Immature natural killer cell (primary cell): ENCODE results near the gene DMTF1. TPM values are rescaled to one million over a fixed set of nuclear protein-coding genes. Genes with fewer than 3 reads are reported as not detected.
"Not testable (repeated sequence)": the region's sequence is repeated elsewhere in the genome, so short reads cannot be mapped to it uniquely, and the experiment has no call there.

Experiments
- DNase-seq, 3 donors: peaks; one replicate each; pipeline ENCODE4 v3.0.0; 2022; ENCODE audit warnings: mixed read lengths in 1 of 3
- H3K27ac Mint-ChIP-seq, 6 donors: one replicate each; pipeline ENCODE4 v1.8.0; 2020; ENCODE audit warnings: mixed read lengths in 6 of 6, mild to moderate bottlenecking in 5 of 6, inconsistent platforms in 4 of 6, moderate library complexity in 3 of 6
- H3K27me3 Mint-ChIP-seq, 3 donors: one replicate each; pipeline ENCODE4 v1.8.0; 2020 to 2021; ENCODE audit warnings: low read depth in 3 of 3, mild to moderate bottlenecking in 3 of 3, mixed read lengths in 3 of 3, moderate library complexity in 3 of 3, inconsistent platforms in 1 of 3
- H3K36me3 Mint-ChIP-seq, 3 donors: one replicate each; pipeline ENCODE4 v1.8.0; 2020; ENCODE audit warnings: mixed read lengths in 3 of 3, inconsistent platforms in 2 of 3, mild to moderate bottlenecking in 2 of 3
- H3K4me1 Mint-ChIP-seq, 2 donors: one replicate each; pipeline ENCODE4 v1.8.0; 2020; ENCODE audit warnings: inconsistent platforms in 2 of 2, mild to moderate bottlenecking in 2 of 2, mixed read lengths in 2 of 2, moderate library complexity in 1 of 2
- H3K4me3 Mint-ChIP-seq, 5 donors: one replicate each; pipeline ENCODE4 v1.8.0; 2020; ENCODE audit warnings: mild to moderate bottlenecking in 5 of 5, mixed read lengths in 5 of 5, inconsistent platforms in 3 of 5, moderate library complexity in 3 of 5
- H3K9me3 Mint-ChIP-seq, 6 donors: one replicate each; pipeline ENCODE4 v1.8.0; 2020; ENCODE audit warnings: mild to moderate bottlenecking in 6 of 6, mixed read lengths in 6 of 6, inconsistent platforms in 4 of 6, moderate library complexity in 3 of 6
- polyA plus RNA-seq, 3 donors: library from polyadenylated mRNA; unstranded; fragments of 300-500 nt; fragmentation: Illumina TruSeq; gene quantifications; one replicate each; pipeline ENCODE4 v1.2.3, GENCODE V29; 2021

The DMTF1 gene
- polyA plus RNA-seq, 3 donors from 2014 or later, result 2.8 to 21.7 (median 11.7) TPM

DNA sequence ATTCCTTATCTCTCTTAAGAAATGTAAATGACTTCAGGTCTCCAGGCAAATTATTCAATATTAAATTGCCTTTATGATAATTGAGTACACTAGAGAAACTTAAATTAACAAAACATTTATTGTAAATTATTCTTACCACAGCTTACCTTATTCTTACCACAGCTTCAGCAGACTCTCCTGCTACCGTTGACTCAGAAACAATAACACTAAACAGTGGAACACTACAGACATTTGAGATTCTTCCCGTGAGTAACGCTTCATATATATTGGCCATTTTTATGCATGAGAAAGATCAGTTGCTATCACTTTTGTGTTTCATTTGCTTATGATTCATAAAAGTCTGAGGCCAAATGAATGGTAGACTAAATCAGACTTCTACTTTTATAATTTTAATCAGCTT, 38.5 kb downstream of the DMTF1 start:
- Mint-ChIP-seq H3K4me3 (no peak overlapping the region), H3K27ac (peak overlapping the region in 3 of 6 donors; percentile 13 to 75 (median 42)), H3K4me1 (peaks cover 4 to 22% of the 10 kb centered on the region in 2 donors), H3K27me3 (peaks cover 0 to 2% (median 0%) of the 10 kb centered on the region in 3 donors), H3K9me3 (no peaks in the 10 kb centered on the region), H3K36me3 (peaks cover 10 to 53% (median 26%) of the 10 kb centered on the region in 3 donors)
- DNase-seq, result no peak

DNA sequence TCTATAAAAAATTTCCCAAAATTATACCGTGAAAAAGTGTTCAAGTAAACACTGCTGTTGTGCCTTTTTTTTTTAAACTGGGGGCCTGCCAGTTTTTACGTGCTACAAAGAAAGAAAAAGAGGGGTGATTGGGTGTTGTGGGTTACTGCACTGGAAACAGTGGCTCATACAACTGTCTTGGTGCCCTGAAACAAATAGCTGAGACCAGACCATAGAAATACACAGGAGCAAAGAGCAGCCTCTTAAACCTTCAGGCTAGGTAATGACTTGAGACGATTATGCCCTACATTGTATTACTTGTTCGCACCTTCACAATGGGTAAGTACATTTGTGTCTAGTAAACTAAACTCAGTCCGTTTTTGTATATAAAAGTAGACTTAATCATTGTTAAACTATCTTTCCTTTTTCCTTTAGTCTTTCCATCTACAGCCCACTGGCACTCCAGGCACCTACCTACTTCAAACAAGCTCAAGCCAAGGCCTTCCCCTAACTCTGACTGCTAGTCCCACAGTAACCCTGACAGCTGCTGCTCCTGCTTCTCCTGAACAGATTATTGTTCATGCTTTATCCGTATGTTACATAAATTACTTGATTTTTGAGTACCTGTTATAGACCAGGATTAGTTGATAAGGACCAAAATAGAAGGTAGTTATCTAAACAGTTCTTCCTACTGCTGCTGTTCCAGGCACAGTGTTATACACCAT, 40.7 kb downstream of the DMTF1 start:
- Mint-ChIP-seq H3K4me3 (no peak overlapping the region), H3K27ac (peak overlapping the region in 4 of 6 donors; percentile 29 to 59 (median 42)), H3K27me3 (peaks cover 0 to 2% (median 0%) of the 10 kb centered on the region in 3 donors), H3K9me3 (no peaks in the 10 kb centered on the region), H3K4me1 (peaks cover 3 to 34% of the 10 kb centered on the region in 2 donors), H3K36me3 (peaks cover 16 to 58% (median 33%) of the 10 kb centered on the region in 3 donors)
- no peak for DNase-seq

DNA sequence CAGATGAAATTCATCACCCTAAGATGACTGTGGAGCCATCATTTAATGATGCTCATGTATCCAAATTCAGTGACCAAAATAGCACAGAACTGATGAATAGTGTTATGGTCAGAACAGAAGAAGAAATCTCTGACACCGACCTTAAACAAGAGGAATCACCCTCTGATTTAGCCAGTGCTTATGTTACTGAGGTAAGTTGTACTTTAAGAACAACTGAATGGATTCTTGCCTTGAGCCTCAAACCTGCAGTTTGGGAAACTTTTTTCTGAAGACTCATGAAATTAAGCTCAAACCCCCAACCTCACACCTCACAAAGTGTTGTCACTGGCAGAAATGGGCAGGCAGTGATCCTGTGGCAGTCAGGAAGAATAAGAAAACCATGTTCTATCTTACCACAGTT, 41.7 kb downstream of the DMTF1 start:
- no peak for DNase-seq
- peaks cover 0 to 2% (median 0%) of the 10 kb centered on the region in 3 donors for H3K27me3 Mint-ChIP-seq
- H3K4me1 Mint-ChIP-seq, result peaks cover 0 to 40% of the 10 kb centered on the region in 2 donors
- peak overlapping the region in 4 of 6 donors; percentile 25 to 46 (median 36) for H3K27ac Mint-ChIP-seq
- H3K9me3 Mint-ChIP-seq, result no peaks in the 10 kb centered on the region
- no peak overlapping the region for H3K4me3 Mint-ChIP-seq
- peaks cover 17 to 51% (median 26%) of the 10 kb centered on the region in 3 donors for H3K36me3 Mint-ChIP-seq

DNA sequence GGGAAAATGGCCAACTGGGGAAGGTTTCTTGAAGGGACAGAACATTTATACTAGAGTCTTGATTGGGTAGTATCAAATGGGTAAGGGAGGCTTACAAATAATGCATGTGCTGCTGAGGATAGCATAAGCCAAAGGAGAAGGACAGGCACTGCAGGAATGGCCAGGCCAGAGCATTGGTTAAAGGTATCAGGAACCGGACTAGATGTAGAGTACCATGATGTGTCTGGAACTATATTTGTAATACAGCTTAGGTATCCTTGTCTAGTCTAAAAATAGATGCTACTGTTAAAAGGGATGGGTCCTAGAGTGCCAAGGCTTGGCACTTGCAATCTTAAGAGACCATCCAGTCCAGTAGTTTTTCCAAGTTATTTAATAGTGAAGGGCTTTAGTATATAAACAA, 47.0 kb downstream of the DMTF1 start:
- Mint-ChIP-seq H3K27ac (peak overlapping the region in 4 of 6 donors; percentile 35 to 77 (median 74)), H3K27me3 (peaks cover 0 to 3% (median 2%) of the 10 kb centered on the region in 3 donors), H3K9me3 (peaks cover 0 to 1% (median 0%) of the 10 kb centered on the region in 6 donors), H3K4me1 (peaks cover 22 to 75% of the 10 kb centered on the region in 2 donors), H3K36me3 (peaks cover 10 to 40% (median 30%) of the 10 kb centered on the region in 3 donors), H3K4me3 (no peak overlapping the region)
- no peak for DNase-seq

DNA sequence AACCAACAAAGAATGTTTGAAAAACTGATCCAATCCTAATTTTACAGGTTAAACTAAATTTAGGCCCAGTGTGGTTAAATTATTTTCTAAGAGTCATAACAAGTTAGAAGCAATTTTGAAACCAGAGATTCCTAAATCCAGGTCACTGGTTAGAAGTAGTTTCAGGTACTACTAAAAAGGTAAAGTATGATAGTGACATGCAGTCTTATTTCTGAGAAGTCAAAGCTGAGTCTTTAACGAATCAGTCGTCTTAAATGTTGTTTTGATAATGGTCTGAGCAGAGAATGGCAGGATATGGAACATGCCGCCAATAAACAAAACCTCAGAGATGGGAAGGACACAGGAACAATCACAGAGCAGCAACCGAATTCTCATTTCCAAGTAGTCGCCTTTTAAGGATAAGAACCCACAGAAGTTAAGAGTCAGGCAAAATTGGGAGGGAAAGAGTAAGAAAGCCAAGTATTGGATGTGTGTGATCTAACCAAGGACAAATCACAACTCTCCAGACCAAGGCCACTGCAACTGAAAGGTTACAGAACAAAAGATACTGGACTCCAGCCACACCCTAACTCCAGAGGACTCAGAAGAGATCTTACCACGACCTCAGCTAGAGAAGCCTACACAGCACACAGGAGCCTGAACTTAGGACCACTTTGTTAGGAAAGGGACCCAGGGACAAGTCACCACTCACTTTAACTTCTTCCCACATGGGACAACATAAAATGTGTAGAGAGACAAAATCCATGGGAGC, 47.6 kb downstream of the DMTF1 start:
- H3K27me3 Mint-ChIP-seq, result peaks cover 0 to 3% (median 2%) of the 10 kb centered on the region in 3 donors
- H3K9me3 Mint-ChIP-seq, result peaks cover 0 to 1% (median 0%) of the 10 kb centered on the region in 6 donors
- peak overlapping the region in 5 of 6 donors; percentile 22 to 84 (median 77) for H3K27ac Mint-ChIP-seq
- H3K4me3 Mint-ChIP-seq, result no peak overlapping the region
- no peak for DNase-seq
- peaks cover 10 to 36% (median 32%) of the 10 kb centered on the region in 3 donors for H3K36me3 Mint-ChIP-seq
- H3K4me1 Mint-ChIP-seq, result peaks cover 28 to 80% of the 10 kb centered on the region in 2 donors

DNA sequence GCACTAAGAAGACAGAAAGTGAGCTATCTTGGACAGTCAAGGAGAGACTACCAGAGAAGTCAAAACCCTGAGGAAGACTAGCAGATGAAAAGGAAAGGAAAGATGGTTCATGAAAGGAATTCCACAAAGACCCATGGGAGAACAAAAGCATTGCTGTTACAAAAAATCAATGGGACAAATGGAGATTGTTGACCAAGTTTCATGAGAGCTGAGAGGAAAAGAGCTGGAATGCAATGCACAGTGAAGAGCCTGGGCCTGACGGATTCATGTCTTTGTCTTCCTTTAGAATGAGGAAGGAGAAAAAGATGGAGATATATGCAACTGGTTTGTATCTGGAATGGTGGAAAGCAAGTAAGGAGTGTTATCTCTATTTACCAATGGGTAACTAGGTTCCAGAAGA, 50.0 kb downstream of the DMTF1 start:
- peaks cover 15 to 33% (median 33%) of the 10 kb centered on the region in 3 donors for H3K36me3 Mint-ChIP-seq
- H3K27ac Mint-ChIP-seq, result peak overlapping the region; percentile 2 to 73 (median 40)
- peaks cover 3 to 13% (median 12%) of the 10 kb centered on the region in 6 donors for H3K9me3 Mint-ChIP-seq
- DNase-seq, result no peak
- peaks cover 38 to 91% of the 10 kb centered on the region in 2 donors for H3K4me1 Mint-ChIP-seq
- peaks cover 0 to 3% (median 2%) of the 10 kb centered on the region in 3 donors for H3K27me3 Mint-ChIP-seq
- no peak overlapping the region for H3K4me3 Mint-ChIP-seq

DNA sequence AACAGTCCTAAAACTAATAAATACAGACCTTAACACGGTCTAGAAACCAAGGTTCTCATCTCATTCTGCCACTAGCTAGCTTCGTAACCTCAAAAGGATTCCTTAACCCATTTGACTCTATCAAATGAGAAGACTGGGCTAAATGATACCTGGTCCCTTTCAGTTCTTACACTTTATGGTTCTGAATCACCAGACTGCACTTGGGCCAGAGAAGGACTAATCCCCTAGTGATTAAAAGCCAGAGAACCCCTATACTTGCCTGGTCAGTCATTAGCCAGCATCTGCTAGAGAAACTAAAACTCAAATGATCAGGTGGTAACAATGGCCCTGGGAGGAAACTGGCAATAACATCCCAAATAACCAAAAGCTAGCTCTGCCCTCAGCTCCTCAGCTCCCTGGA, 50.5 kb downstream of the DMTF1 start:
- peaks cover 40 to 91% of the 10 kb centered on the region in 2 donors for H3K4me1 Mint-ChIP-seq
- peaks cover 0 to 3% (median 2%) of the 10 kb centered on the region in 3 donors for H3K27me3 Mint-ChIP-seq
- H3K9me3 Mint-ChIP-seq, result peaks cover 3 to 13% (median 12%) of the 10 kb centered on the region in 6 donors
- H3K27ac Mint-ChIP-seq, result peak overlapping the region in 1 of 6 donors; percentile 52
- no peak for DNase-seq
- no peak overlapping the region for H3K4me3 Mint-ChIP-seq
- peaks cover 15 to 32% (median 30%) of the 10 kb centered on the region in 3 donors for H3K36me3 Mint-ChIP-seq

DNA sequence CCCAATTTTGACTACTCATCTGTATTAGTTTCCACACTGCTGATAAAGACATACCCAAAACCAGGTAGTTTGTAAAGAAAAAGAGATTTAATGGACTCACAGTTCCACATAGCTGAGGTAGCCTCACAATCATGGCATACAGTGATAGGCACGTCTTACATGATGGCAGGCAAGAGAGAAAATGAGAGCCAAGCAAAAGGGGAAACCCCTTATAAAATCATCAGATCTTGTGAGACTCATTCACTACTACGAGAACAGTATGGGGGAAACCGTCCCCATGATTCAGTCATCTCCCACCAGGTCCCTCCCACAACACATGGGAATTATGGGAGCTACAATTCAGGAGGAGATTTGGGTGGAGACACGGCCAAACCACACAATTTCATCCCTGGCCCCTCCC, 51.7 kb downstream of the DMTF1 start:
- not testable (repeated sequence) for H3K27me3 Mint-ChIP-seq, DNase-seq
- peaks cover 48 to 91% of the 10 kb centered on the region in 2 donors for H3K4me1 Mint-ChIP-seq
- peak overlapping the region in 5 of 6 donors; percentile 10 to 54 (median 24) for H3K27ac Mint-ChIP-seq
- peaks cover 3 to 13% (median 12%) of the 10 kb centered on the region in 6 donors for H3K9me3 Mint-ChIP-seq
- H3K36me3 Mint-ChIP-seq, result peaks cover 14 to 29% (median 28%) of the 10 kb centered on the region in 3 donors
- peak overlapping the region in 1 of 5 donors; percentile 26 for H3K4me3 Mint-ChIP-seq

DNA sequence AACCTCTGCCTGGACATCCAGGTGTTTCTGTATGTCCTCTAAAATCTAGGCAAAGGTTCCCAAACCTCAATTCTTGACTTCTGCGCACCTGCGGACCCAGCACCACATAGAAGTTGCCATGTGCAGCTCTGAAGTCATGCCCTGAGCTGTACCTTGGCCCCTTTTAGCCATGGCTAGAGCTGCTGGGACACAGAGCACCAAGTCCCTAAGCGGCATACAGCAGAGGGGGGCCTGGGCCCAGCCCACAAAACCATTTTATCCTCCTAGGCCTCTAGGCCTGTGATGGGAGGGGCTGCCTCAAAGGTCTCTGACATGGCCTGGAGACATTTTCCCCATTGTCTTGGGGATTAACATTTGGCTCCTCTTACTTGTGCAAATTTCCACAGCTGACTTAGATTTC, 52.7 kb downstream of the DMTF1 start:
- no peak for DNase-seq
- Mint-ChIP-seq H3K4me3 (no peak overlapping the region), H3K36me3 (peaks cover 12 to 35% (median 25%) of the 10 kb centered on the region in 3 donors)

DNA sequence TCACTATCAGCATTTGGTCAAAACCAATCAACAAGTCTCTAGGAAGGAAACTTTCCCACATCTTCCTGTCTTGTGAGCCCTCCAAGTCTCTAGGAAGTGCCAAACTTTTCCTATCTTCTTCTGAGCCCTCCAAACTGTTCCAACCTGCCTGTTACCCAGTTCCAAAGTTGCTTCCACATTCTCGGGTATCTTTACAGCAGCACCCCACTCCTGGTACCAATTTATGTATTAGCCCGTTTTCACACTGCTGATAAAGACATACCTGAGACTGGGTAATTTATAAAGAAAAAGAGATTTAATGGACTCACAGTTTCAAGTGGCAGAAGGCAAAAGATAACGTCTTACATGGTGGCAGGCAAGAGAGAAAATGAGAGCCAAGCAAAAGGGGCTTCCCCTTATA, 53.4 kb downstream of the DMTF1 start:
- H3K36me3 Mint-ChIP-seq, result peaks cover 12 to 35% (median 25%) of the 10 kb centered on the region in 3 donors
- H3K4me3 Mint-ChIP-seq, result peak overlapping the region in 1 of 5 donors; percentile 22

More for the DNA sequence above, 52.7 kb downstream of the DMTF1 start:
- H3K27ac Mint-ChIP-seq, result no peak overlapping the region
- H3K9me3 Mint-ChIP-seq, result peaks cover 3 to 13% (median 12%) of the 10 kb centered on the region in 6 donors
- peaks cover 49 to 91% of the 10 kb centered on the region in 2 donors for H3K4me1 Mint-ChIP-seq
- H3K27me3 Mint-ChIP-seq, result peaks cover 0 to 4% (median 3%) of the 10 kb centered on the region in 3 donors

DNA sequence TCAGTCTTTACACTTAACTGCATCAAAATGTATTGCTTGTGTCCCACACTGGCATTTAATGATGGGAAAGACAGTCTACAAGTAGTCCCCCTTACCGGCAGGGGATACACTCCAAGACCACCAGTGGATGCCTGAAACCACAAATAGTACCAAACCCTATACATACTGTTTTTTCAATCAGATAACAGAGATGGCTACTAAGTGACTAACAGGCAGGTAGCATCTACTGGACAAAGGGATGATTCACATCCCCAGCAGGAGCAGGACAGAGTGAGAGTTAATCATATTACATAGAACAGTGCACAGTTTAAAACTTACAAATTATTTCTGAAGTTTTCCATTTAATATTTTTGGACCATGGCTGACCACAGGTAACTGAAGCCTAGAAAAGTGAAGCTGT, 54.1 kb downstream of the DMTF1 start:
- H3K4me1 Mint-ChIP-seq, result peaks cover 56 to 91% of the 10 kb centered on the region in 2 donors
- peak overlapping the region in 1 of 6 donors; percentile 58 for H3K27ac Mint-ChIP-seq
- H3K9me3 Mint-ChIP-seq, result peaks cover 3 to 13% (median 12%) of the 10 kb centered on the region in 6 donors
- peaks cover 0 to 5% (median 4%) of the 10 kb centered on the region in 3 donors for H3K27me3 Mint-ChIP-seq
- H3K36me3 Mint-ChIP-seq, result peaks cover 12 to 35% (median 25%) of the 10 kb centered on the region in 3 donors
- DNase-seq, result no peak
- H3K4me3 Mint-ChIP-seq, result no peak overlapping the region

More for the DNA sequence above, 53.4 kb downstream of the DMTF1 start:
- not testable (repeated sequence) for DNase-seq, H3K27me3 Mint-ChIP-seq
- Mint-ChIP-seq H3K9me3 (peaks cover 3 to 13% (median 12%) of the 10 kb centered on the region in 6 donors), H3K27ac (peak overlapping the region in 3 of 6 donors; percentile 0 to 62 (median 42)), H3K4me1 (peaks cover 54 to 91% of the 10 kb centered on the region in 2 donors)

DNA sequence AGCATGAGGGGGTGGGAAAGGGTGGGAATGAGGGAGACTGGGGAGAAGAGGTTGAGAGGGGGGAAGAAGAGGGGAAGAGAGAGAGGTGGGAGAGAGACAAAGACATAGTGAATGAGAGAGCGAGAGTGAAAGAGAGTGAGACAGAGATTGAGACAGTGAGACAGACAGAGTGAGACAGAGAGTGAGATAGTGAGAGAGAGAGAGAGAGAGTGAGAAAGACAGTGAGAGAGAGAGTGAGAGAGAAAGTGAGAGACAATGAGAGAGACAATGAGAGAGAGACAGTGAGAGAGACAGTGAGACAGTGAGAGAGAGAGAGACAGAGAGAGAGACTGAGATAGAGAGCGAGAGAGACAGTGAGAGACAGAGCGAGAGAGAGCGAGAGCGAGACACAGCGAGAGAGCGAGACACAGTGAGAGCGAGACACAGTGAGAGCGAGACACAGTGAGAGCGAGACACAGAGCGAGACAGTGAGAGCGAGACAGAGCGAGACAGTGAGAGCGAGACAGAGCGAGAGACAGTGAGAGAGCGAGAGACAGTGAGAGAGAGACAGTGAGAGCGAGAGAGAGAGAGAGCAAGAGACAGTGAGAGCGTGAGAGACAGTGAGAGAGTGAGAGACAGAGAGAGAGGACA, 57.2 kb downstream of the DMTF1 start:
- peaks cover 12 to 22% (median 12%) of the 10 kb centered on the region in 3 donors for H3K36me3 Mint-ChIP-seq
- DNase-seq, result no peak
- H3K27me3 Mint-ChIP-seq, result peaks cover 0 to 5% (median 1%) of the 10 kb centered on the region in 3 donors
- H3K27ac Mint-ChIP-seq, result peak overlapping the region in 3 of 6 donors; percentile 19 to 78 (median 50)
- peaks cover 64 to 93% of the 10 kb centered on the region in 2 donors for H3K4me1 Mint-ChIP-seq
- H3K4me3 Mint-ChIP-seq, result peak overlapping the region in 1 of 5 donors; percentile 7
- peaks cover 3 to 13% (median 12%) of the 10 kb centered on the region in 6 donors for H3K9me3 Mint-ChIP-seq

DNA sequence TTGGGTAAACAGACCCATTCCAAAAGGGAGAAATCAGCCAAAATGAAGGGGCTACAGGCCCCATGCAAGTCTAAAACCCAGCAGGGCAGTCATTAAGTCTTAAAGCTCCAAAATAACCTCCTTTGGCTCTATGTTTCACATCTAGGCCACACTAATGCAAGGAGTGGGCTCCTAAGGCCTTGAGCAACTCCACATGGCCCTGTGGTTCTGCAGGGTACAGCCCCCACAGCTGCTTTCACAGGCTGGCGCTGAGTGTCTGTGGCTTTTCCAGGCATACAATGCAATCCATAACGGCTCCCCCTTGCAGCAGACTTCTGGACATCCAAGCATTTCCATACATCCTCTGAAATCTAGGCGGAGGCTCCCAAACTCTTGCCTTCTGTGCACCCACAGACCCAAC, 58.3 kb downstream of the DMTF1 start:
- Mint-ChIP-seq H3K4me1 (peaks cover 63 to 90% of the 10 kb centered on the region in 2 donors), H3K36me3 (peaks cover 8 to 19% (median 9%) of the 10 kb centered on the region in 3 donors), H3K27ac (no peak overlapping the region), H3K9me3 (peaks cover 3 to 9% (median 7%) of the 10 kb centered on the region in 6 donors), H3K4me3 (no peak overlapping the region), H3K27me3 (peaks cover 0 to 5% (median 1%) of the 10 kb centered on the region in 3 donors)
- DNase-seq, result no peak
